Hepatocyte (in vitro differentiated cells): ENCODE data around the gene PNMA1.

Experiments
- CTCF ChIP-seq: fragments of 200-600 bp; sonication (generic); IDR thresholded peaks from 2 replicates; pipeline ENCODE4 v1.5.1; 2016; ENCODE audit warnings: antibody characterized with exemption, mild to moderate bottlenecking; ENCODE audit not compliant: poor library complexity
- EZH2 ChIP-seq: fragments of 200-600 bp; sonication (generic); IDR thresholded peaks from 2 replicates; pipeline ENCODE4 v1.6.1; 2016; ENCODE audit warnings: antibody characterized with exemption, mild to moderate bottlenecking, borderline replicate concordance
- EZH2phosphoT487 ChIP-seq: fragments of 200-600 bp; sonication (generic); IDR thresholded peaks from one replicate; pipeline ENCODE4 v1.6.1; 2018; ENCODE audit warnings: antibody characterized with exemption, mild to moderate bottlenecking, low read depth, moderate library complexity; ENCODE audit not compliant: unreplicated experiment, severe bottlenecking

- TF ChIP-seq CTCF (no peak), EZH2 (no peak), EZH2phosphoT487 (no peak)
Observed at GRCh38 chr14:73725116-73726024, 11.2 kb upstream of the PNMA1 start.
